Measurements from ENCODE around the gene TBC1D17.

GRCh38 chr19:49850221-49850486 lies 27.3 kb upstream of the TBC1D17 start:
- no peak for TF ChIP-seq PATZ1 (CRISPR knock-in tag; IDR thresholded peaks at IDR 0.05; ENCODE audit: borderline replicate concordance)
- TF ChIP-seq RARB (CRISPR knock-in tag; IDR thresholded peaks at IDR 0.05): no peak
- no peak for TF ChIP-seq ARNTL (CRISPR knock-in tag; IDR thresholded peaks at IDR 0.05; ENCODE audit: borderline replicate concordance, low read depth)
- TF ChIP-seq ZNF8 (CRISPR knock-in tag; IDR thresholded peaks at IDR 0.05): no peak
- TF ChIP-seq ZNF70 (CRISPR knock-in tag; IDR thresholded peaks at IDR 0.05): no peak
- TF ChIP-seq SNAI2 (CRISPR knock-in tag; IDR thresholded peaks at IDR 0.05): no peak
- TF ChIP-seq TSHZ2 (CRISPR knock-in tag; IDR thresholded peaks at IDR 0.05): no peak
- no peak for TF ChIP-seq GLIS3 (CRISPR knock-in tag; IDR thresholded peaks at IDR 0.05)

Data from SK-N-SH treated with all-trans-retinoic acid at 6 μM for 48 hours (cell line).